Measurements from ENCODE around the gene NUS1.
A peak's percentile ranks its signal among the peaks of the same experiment; 100 is the strongest.
"Not testable (repeated sequence)": the region's sequence is repeated elsewhere in the genome, so short reads cannot be mapped to it uniquely, and the experiment has no call there.

NUS1 gene

DNA sequence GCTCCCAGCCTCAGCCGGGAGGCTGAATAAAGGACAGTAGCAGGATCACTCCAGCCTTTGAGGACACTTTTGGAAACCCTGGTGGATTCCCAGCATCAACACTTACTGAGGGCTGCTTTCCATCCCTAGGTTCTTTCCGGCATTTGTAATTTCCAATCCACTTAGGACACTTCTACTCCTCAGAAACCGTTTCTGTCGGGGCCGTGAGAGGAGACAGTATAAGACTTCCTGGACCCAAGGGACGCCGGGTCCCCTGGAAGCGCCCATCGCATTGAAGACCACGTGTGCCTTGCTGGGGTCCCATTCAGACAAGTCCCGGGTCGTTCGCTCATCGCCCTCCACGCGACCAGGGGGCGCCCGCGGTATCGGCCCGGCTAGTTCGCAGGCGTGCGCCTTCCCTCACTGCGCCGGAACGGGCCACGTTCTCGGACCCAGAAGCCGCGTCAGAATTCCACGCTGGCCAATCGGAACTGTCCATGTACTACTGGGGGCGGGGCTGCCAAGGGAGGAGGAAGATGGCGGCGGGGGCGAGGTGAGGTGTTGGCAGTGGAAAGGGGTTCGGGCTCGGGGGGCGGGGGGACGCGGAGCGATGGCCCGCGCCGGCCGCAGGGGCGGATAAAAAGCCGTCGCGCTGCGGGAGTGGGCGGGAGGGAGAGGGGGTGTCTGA lies at the start of gene NUS1:
Gene NUS1 (plus strand): TSS at position 479 of the 667 bp plus-strand sequence. CDS start 202 bp downstream, outside the sequence.
- peak; percentile 96 for DNase-seq (ENCODE audit: low spot score)

DNA sequence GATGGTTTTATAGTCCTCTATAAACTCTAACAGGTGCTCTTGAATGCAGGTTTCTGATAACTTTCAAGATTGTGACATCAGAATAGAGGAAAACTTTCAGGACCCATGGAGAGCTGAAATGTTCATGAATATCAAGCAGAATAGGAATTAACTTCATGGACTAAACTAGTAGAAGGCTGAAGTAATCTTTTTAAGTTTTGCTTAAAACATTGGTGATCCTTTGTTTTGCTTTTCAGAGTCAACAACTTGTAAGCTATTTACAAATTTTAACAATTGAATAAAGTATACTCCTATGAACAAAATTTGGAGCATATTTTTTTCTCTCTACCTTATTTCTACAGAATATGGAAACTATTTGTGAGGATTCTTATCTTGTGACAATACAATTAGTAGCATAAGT lies 47.7 kb upstream of the NUS1 start:
- no peak for DNase-seq (ENCODE audit: low spot score)

DNA sequence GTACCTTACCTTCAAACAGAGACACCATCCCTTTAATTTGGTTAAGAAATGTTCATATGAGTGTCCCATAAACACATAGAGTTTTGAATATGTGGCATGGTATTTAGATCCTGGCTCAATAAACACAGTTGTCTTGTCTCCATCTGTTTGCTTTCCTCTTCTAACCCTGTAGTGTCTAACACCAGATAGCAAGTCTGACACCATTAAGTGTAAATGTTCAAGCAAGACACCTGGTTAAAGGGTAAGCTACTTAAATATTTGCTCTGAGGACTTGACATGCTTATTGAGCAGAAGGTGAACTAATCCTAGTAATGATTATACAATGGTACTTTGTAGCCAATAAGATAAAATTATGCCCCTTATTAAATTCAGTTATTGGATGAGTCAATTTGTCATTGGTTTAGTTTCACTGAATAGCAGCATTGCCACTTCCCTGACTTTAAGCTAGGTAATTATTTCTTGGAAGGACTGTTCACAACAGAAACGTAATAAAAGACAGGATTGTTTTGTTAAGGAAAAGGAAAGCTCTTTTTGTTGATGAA lies 46.1 kb upstream of the NUS1 start:
- DNase-seq (ENCODE audit: low spot score) = no peak

DNA sequence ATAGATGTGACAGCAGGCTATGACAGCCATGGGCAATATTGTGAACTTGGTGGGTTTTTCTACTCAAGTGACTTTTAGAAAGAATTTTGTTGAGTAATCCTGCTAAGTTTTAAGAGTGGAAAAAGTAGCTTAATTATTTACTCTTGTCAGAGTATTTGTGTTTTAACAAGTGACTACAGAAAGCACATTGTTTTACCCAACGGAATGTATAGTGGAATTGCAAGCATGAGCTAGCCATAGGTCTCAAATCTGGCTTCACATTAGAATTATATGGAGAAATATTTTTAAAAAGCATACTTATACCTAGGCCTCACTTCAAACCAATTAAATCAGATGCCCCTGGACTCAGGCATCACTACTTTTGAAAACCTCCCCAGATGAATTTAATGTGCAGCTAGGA lies 37.5 kb upstream of the NUS1 start:
- DNase-seq (ENCODE audit: low spot score) = no peak

DNA sequence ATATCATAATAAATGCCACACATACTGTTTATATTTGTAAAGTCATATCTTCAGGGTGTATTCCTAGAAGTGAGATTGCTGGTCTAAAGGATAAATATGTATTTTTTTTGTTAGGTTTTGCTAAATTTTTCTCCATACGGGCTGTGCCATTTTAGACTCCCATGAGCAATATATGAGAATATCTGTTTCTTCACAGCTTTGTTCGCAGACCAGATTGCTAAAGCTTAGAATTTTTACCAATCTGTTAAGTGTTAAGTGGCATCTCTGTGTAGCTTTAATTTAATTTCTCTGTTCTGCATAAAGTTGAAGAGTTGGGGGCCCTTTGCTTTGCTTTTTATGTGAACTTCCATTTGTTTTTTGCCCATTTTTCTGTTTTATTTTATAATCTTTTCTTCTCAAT lies 32.3 kb upstream of the NUS1 start:
- DNase-seq (ENCODE audit: low spot score) = no peak

DNA sequence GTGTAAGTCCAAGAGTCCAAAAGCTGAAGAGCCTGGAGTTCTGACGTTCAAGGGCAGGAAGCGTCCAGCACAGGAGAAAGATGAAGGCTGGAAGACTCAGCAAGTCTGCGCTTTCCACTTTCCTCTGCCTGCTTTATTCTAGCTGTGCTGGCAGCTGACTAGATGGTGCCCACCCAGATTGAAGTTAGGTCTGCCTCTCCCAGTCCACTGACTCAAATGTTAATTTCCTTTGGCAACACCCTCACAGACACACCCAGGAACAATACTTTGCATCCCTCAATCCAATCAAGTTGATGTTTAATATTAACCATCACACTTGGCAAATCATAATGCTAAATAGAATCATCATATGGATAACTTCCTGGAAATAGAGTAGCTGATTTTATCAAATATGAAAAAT lies 23.3 kb upstream of the NUS1 start:
- not testable (repeated sequence) for DNase-seq (ENCODE audit: low spot score)

DNA sequence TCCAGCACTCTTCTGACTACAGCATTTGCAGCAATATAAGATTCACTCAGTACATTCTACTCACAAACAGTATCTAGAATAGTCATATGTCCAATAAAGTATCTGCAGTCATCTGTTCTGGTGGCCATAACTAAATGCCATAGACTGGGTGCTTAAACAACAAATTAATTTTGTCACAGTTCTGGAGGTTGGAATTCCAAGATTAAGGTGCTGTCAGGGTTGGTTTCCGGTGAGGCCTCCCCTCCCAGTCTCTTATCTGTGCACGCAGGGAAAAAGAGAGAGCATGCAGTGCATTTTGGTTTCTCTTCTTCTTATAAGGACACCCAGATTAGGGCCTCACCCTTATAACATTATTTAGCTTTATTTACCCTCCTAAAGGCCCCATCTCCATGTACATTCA lies 21.3 kb upstream of the NUS1 start:
- no peak for DNase-seq (ENCODE audit: low spot score)

DNA sequence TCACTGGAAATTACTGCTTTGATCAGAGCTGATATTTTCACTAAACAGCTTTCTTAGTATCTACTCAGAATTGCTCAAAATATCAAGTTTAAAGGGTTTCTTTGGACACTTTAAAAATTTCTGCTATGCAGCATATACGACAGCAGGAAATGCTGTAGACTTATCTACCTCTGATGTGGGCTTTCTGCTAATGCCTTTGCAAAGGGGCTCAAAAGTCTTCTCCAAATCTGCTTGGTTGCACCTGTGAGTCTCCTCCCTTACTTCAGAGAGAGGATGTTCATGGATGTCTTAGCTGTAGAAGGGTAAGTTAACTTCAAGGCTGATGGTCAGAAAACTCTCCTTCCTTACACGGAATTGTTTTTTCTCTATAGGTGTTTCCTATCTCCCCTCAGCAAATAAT lies 19.9 kb upstream of the NUS1 start:
- DNase-seq (ENCODE audit: low spot score) = no peak

DNA sequence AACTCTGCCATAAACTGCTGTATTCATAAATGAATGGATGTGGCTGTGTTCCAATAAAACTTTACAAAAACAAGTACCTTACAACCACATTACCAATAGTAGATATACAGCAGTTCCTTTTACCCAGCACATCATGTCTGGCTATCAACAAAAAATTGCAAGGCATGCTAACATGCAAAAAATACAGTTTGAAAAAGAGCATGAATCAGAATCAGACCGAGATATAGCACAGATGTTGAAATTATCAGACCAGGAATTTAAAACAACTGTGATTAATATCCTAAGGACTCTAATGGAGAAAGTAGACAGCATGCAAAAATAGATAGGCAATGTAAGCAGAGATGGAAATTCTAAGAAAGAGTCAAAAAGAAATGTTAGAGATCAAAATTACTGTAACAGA lies 8.4 kb upstream of the NUS1 start:
- no peak for DNase-seq (ENCODE audit: low spot score)

DNA sequence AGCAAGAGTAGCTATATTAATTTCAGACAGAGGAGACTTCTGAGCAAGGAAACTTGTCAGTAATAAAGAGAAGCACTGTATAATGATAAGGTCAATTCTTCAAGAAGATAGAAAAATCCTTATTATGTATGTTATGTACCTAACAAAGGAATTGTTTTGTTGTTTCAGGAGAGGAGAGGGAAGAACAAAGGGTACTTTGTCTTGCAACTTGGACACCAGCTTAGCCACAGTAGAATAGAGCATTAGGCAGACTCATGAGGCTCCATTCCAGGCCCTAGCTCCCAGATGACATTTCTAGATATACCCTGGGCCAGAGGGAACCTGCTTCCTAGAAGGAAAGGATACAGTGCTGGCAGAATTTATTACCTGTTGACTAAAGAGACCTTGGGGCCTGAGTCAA lies 6.5 kb upstream of the NUS1 start:
- peak; percentile 69 for DNase-seq (ENCODE audit: low spot score)

DNA sequence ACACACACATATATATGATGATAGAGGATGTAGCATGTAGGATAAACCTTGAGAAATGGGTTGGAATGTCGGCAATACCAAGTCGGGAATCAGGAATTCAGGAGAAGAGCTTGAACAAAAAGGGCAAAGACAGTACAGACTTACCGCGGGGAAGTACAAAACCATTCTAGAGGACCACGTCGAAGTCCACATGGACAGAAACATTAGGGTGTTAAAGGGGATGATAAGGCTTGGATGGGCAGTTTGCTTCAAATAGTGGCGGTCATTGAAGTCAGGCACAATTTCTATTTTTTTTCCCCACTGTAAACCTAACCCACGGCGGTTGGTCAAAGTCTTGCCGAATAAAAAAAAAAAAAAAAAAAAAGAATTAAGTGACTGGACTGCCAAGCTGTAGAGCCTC lies 766 bp upstream of the NUS1 start:
- no peak for DNase-seq (ENCODE audit: low spot score)

DNA sequence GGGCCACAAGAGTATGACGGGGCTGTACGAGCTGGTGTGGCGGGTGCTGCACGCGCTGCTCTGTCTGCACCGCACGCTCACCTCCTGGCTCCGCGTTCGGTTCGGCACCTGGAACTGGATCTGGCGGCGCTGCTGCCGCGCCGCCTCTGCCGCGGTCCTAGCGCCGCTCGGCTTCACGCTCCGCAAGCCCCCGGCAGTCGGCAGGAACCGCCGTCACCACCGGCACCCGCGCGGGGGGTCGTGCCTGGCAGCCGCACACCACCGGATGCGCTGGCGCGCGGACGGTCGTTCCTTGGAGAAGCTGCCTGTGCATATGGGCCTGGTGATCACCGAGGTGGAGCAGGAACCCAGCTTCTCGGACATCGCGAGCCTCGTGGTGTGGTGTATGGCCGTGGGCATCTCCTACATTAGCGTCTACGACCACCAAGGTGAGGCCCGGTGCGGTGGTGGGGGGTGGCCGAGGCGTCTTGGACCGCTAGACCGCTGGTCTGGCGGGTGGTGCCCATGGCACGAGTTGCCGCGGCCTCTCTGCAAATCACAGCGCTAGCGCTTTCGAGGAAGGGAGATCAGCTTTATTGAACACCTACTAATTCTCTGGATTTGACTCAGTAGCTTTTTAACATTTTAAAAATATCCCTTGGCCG lies 511 bp downstream of the NUS1 start:
- not testable (repeated sequence) for DNase-seq (ENCODE audit: low spot score)

DNA sequence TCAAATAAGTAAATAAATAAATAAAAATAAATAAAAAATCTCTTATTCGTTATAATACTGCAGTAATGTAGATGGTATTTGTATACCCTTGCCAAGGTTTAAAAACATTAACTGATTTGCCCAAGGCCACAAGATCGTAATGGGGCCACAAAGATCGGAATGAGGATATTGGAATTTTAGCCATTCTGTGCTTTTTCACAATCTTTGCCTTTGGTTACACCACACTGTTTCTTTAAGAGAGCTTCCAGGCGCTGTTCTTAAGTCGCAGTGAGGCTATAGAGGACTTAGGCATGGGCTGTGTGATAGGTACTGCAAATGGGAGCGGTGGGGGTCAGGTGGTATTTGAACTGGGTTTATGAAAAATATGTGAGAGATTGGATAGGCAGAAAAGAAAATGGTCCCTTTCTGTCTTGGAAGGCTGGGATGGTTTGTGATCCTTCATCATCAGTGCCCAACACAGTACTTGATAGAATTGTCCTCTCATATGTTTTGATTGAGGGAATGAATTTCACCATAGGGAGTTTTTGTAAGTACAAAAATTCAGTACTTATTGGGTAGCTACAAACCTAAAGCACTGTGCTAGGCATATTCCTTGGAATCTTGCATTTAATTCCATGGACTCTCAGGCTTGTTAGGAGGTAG lies 1.4 kb downstream of the NUS1 start:
- DNase-seq (ENCODE audit: low spot score) = no peak

DNA sequence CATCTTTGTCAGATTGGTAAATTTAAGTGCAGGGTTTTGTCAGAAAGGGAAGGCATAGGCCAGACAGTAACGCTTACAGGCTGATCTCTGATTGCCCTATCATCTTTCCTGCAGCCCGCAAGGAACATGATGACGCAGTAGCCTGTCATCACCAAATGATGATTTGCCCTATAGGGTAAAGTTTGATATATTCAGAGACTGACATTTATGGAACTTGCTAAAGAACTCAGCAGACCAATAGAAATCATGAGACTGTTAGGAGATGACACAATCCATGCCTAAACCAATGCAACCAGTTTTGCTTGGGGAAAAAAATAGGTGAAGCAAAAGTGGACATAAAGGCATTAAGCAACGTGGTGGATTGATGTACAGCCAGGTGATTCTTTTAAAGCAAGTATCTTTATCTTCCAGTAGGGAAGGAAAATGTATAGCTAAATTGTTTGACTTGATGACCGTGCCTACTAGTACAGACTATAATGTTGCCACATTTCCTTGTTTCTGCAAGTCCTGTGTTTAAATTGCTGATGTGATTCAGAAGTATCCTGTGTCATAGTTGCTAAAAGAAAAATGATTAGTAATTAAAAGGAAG lies 2.4 kb downstream of the NUS1 start:
- DNase-seq (ENCODE audit: low spot score) = no peak

DNA sequence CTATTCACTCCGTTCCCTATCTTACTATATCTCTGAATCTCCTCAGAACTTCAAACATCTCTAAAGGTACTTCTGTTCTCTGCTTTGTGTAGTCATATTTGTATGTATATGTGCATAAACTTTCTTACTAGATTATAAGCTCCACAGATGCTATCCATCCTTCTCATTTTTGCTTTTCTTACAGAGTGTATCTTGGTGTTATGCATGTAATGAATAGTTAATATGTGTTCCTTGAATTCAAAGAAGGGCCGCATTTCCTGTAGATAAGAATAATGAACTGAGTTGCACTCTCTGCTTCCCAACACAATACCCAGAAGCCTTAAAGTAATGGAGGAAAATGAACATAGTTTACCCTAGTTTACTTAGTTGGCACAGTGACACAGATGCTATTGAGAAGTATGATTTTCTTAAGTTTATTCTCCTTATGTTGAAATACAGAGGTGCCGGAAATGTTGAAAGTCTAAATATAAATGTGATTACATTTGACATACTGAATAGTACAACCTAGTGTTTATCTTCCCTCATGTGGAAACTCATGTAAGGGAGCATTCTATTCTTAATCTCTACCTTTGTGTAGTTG lies 6.0 kb downstream of the NUS1 start:
- no peak for DNase-seq (ENCODE audit: low spot score)

DNA sequence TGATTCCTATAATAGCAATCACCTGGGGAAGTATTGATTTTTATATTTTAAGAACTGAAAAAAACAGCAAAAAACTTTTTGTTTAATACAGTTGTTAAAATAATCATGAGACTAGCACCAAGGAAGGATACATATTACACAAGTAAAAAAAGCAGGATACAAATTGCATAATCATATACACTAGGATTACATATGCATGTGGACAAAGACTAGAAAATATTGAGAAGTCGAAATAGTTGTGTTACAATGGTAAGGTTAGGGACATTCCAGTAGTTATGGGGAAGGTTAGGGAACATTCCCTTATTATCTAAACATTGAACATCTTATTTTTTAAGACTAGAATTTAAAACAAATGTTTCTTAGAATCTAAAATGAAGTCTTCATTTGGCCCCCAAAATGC lies 9.5 kb downstream of the NUS1 start:
- no peak for DNase-seq (ENCODE audit: low spot score)

DNA sequence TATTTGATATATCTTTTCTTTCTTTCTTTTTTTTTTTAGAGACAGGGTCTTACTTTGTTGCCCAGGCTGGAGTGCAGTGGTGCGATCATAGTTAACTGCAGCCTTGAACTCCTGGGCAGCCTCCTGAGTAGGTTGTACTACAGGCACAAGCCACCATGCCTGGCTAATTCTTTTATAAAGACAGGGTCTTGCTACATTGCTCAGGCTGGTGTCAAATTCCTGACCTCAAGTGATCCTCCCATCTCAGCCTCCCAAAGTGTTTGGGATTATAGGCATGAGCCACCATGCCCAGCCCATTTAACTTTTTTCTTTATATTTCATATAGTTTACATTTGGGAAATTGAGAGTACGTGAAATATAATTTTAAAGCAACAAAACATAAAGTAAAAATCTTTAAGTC lies 10.1 kb downstream of the NUS1 start:
- no peak for DNase-seq (ENCODE audit: low spot score)

DNA sequence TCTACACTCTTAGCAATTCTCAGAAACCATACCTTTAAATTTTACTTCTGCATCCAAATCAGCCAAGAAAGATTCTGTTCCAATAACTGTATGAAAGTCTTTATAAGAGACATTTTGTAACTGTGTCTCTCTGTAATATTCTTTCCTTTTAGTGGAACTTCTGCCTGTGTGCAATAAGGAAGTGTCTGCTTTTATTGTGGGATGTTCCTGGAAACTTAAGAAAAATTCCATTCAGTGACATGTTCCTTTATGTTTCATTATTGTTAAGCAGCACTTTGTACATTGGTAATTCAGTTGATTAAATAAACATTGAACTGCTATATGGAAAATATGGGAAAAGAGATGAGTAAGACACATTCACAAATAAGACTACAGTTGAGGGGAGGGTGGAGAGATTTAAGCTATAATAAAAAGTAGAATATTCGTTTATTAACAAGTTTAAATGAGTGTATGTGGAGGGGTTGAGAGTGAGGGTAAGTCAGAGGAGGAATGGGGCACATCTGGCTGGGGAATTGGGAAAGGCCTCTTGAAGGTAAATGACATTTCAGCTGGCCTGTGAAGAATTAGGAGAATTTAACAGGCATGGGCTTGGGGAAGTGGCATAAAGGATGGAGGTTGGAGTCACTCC lies 11.9 kb downstream of the NUS1 start:
- DNase-seq (ENCODE audit: low spot score) = no peak

DNA sequence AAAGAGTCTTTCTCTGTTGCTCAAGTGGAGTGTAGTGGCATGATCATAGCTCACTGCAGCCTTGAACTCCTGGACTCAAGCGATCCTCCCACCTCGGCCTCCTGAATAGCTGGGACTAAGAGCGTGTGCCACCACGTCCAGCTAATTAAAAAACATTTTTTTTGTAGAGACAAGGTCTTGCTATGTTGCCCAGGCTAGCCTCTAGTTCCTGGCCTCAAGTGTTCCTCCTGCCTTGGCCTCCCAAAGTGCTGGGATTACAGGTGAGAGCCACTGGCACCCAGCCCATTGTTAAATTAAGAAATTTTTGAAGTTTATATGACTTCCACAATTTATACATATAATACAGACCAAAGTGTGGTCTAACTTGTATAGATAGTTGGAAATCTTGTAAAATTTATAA lies 14.3 kb downstream of the NUS1 start:
- not testable (repeated sequence) for DNase-seq (ENCODE audit: low spot score)

DNA sequence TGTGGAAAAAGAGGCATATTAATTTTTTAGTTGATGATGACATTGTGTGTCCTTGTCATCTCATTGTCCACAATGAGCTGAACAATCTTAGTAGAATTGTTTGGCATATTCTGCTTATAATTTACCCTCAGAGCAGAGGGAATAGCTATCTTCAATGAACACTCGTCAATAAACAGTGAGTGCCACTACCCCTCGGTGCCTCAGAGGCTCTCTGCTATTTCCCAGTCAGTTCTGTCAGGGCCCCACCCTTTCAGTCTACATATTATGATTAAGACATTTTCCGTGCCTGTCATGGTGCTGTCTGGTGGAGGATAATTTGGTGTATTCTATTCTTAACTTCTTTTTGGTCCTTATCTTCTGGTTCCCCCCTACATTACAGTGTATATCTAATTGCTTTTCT lies 31.2 kb downstream of the NUS1 start:
- no peak for DNase-seq (ENCODE audit: low spot score)

DNA sequence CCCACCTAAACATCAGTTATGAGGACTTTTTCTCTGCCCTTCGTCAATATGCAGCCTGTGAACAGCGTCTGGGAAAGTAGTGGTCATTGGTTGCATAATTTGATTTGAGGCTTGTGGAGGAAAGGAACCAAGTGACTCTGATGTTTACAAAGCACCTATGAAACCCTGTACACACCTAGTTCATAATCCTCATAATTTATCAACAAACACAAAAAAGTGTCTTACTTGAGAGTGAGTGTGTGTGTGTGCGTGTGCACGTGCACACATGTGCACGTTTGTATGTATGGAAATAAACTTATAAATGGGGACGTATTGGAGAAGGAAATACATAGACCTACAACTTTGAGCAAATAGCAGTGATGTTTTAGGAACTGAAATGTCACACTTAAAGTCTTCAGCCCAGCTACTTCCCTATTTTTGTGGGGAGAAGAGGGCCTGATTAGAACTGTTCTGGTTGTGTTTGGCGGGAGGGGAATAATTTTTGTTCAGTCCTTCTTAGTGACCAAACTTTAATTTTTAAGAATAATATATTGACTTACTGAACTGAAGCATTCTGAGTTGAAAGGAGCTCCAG lies 31.8 kb downstream of the NUS1 start:
- not testable (repeated sequence) for DNase-seq (ENCODE audit: low spot score)

DNA sequence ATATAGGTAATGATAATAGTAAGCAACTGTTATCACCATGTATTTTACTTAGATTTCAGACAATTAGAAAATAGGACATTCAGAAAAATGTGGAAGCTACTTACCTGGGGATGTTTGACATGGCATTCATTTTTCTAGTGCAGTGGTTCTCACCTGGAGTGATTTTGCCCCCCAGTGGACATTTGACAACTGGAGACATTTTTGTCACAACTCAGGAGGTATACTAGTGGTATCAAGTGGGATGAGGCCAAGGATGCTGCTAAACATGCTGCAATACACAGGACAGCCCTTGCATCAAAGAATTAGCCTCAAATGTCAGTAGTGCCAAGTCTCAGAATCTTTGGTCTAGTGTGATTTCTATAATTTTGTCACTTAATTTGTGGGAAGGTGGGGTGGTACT lies 36.1 kb downstream of the NUS1 start:
- DNase-seq (ENCODE audit: low spot score) = no peak

Measured in pons (tissue), 1 donor.